DMS 273 treated with DMSO at 0.1 percent for 48 hours (cell line): Measurements from ENCODE around the gene RBBP6.
A peak's percentile ranks its signal among the peaks of the same experiment; 100 is the strongest.

Source experiments
- DNase-seq: peaks from one replicate; lab custom pipeline; 2025; lab: John Stamatoyannopoulos, UW

Gene RBBP6

DNA sequence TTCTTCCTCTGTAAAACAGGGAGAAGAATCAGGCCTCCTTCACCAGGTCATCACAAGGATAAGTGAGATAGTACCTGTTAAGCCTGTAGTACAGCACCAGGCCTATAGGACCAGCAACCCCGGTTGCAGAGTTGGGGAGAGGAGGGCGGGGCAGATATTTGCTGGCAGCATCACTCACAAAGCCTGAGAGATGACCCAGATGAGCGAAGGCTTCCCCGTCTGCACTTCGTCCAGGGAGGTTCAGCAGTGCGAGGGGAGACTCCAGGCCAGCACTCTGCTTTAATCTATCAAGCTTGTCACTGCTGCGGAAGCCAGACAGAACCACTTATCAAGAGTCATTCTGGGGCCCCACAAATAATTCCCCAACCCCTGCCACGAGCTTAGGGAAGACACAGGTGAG, 15.8 kb upstream of the RBBP6 start:
- no peak for DNase-seq

DNA sequence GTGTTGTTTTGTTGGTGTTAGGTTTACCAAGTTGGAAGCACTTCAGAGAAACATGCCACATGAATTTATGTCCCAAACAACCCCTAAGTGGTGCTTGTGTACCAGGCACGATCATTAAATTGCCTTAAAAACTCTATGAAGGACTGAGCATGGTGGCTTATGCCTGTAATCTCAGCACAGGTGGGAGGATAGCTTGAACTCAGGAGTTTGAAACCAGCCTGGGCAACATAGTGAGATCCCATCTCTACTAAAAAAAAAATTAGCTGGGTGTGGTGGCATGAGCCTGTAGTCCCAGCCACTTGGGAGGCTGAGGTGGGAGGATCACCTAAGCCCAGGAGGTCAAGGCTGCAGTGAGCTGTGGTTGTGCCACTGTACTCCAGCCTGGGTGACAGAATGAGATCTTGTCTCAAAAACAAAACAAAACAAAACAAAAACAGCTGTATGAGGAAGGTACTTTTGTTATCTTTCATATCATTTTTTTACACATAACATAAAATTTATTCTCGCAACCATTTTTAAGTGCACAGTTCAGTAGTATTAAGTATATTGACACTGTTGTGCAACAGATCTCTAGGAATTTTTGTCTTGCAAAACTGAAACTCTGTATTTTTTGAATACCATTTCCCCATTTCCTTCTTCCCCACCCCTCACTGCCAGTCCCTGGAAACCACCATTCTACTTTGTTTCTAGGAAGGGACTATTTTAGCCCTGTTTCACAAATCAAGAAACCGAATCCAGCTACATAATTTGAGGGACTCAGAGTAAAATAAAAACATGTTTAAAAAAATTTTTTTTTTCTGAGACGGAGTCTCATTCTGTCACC, 14.3 kb upstream of the RBBP6 start:
- no peak for DNase-seq

DNA sequence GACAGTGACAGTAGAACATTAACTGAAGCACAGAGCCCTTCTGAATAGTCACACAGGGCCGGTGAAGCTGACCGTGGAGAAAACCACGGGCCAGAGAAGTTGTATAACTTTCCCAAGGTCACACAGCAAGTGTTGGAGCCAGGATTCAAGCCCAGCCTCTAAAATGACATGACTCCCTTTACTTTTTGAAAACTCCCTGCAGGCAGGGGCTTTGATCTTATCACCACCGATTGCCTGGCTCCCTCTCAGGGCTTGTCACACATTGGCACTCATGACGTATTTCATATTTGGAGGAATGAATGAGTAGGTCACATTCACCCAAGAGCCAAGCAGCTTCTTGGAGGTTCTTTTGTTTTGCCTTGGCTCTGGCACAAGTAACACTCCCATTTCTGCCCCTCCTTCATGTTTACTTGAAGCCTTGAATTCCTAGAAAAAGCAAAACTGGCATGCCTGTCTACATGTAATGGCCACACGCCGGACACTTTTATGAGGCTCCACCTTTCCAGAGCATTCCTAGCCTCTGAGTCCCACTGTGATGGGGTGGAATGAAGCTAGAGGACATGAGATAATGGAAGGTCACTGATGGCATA, 13.3 kb upstream of the RBBP6 start:
- no peak for DNase-seq

DNA sequence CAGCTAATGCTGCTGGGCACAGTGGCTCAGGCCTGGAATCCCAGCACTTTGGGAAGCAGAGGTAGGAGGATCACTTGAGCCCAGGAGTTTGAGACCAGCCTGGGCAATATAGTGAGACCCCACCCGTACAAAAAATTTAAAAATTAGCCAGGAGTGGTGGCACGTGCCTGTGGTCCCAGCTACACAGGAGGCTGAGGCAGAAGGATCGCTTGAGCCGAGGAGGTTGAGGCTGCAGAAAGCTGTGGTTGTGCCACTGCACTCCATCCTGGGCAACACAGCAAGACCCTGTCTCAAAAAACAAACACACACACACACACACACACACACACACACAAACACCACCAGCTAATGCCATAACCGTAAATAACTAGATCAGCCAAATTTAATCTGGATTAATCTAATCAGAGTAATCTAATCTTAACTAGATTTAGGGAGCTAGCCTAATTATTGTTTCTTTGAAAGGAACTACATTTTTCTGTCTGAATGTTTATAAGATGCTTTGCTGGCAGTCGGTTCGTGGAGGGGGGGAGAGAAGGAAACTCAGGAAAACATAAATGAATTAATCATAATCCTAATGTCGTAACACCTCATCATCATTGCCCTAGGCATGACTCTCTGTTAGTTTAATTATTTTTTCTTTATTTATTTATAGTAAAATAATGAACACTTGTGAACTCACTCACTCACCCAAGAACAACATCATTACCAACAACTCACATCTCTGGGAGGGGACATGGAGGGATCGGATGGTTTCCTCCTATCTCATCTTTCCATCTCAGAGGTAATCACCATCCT, 12.5 kb upstream of the RBBP6 start:
- DNase-seq, result no peak

DNA sequence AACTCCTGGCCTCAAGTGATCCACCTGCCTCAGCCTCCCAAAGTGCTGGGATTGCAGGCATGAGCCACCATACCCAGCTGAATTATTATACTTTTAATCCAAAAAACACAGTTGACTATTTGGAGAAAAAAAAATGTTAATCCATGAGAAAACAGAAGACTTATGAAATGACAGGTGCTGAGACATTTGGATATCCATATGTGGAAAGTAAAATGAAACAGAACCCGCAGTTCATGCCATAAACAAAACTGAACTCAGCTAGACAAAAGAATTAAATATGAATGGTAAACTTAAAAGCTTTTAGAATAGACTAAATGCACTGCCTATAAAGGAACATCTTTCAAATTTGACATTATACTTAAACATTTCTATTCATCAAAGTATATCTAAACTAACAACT, 8.2 kb upstream of the RBBP6 start:
- no peak for DNase-seq

DNA sequence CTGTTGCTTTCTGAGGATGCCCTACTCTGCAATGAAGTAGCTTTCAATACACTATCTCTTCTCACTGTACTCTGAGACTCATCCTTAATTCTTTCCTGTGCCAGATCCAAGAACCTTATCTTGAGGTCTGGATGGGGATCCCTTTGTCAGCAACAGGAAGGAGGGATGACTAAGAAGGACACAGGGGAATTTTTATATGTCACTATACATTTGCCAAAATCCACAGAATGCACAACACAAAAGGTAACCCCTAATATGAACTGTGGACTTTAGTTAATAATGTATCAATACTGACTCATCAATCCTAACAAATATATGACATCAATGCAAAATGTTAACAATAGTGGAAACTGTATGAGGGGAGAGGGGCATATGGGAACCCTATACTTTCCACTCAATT, 4.7 kb upstream of the RBBP6 start:
- DNase-seq, result no peak

DNA sequence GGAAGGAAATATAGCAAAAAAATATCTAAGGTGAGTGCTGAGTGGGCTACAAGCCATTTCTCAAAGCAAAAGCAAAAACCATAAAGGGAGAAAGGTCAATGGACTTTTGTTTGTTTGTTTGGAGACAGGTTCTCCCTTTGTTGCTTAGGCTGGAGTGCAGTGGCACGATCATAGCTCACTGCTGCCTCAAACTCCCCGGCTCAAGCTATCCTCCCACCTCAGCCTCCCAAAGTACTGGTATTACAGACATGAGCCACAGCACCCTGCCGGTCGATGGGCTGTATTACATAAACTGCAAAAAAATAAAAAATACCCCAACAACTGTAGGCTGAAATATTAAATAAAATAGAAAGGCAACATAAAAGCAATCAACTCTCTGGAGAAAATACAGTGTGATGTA, 3.5 kb upstream of the RBBP6 start:
- no peak for DNase-seq

DNA sequence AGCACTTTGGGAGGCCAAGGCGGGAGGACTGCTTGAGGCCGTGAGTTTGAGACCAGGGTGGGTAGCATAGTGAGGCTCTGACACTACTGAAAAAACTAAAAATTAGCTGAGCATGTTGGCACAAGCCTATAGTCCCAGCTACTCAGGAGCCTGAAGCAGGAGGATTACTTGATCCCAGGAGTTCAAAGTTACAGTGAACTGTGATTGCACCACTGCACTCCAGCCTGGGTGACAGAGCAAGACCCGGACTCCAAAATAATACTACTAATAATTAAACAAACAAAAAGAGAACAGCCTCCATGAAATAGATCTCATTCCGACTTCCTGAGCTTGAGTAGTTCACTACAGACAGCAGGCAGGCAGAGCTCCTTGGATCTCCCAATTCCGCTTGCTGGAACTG, 2.7 kb upstream of the RBBP6 start:
- DNase-seq, result no peak

DNA sequence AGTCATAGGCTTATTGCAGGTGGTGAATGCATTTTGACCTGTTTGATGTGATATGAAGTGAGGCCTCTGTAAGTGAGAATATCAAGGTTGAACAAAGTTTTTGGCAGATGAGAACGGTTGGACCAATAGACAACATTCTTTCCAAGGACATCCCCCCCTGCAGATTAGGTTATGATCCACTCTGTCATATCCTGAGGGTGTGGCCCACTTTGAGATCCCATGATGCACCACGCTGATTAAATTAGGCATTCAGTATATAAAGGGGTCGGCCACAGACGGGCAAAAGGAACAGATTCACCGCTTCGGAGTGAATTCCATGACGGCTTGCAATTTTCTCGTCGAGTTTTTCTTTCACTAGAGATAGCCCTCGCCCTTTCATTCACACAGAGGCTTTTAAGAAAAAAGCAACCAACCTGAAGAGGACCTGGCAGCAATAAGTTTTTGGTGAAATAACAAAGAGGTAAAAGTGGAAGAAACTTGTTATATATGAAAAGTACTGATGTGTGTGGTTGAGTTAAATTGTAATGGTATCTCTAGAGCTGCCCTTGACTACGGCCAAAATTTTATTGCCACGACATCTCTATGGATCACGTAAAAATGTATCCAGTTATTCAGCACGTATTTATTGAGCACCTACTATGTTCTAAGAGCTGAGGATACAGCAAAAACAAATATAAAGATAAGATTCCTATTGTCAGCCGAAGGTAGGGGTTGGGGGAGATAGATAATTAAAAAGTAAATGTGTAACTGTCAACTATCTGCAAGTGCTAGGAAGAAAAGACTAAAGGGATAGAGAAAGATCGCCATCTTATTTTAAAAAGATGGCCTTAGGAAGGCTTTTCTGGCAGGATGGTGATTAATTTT, 1.7 kb upstream of the RBBP6 start:
- no peak for DNase-seq

DNA sequence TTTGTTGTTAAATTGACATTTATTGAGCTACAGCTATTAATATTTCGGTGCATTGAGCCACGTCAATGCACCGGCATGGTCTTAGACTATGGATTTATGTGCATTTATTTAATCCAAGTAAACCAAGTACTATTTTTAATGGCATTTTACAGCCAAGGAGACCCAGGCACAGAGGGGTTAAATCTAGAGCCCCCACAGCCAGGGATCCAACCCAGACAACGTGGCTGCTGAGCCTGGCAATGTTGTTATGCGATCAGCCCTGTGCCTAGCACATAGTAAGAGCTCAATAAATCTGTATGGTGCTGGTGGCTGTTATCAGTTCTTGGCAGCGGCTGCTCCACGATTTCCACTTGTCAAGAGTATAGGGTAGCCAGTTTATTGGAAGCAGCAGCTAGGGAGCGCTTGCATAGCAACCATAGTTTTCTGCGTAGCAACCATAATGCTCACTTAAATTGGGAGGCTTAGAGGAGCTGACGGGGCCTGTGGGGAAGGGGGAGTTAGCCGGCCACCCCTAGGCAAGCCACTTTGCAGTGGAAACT, 541 bp upstream of the RBBP6 start:
- peak; percentile 87 for DNase-seq

DNA sequence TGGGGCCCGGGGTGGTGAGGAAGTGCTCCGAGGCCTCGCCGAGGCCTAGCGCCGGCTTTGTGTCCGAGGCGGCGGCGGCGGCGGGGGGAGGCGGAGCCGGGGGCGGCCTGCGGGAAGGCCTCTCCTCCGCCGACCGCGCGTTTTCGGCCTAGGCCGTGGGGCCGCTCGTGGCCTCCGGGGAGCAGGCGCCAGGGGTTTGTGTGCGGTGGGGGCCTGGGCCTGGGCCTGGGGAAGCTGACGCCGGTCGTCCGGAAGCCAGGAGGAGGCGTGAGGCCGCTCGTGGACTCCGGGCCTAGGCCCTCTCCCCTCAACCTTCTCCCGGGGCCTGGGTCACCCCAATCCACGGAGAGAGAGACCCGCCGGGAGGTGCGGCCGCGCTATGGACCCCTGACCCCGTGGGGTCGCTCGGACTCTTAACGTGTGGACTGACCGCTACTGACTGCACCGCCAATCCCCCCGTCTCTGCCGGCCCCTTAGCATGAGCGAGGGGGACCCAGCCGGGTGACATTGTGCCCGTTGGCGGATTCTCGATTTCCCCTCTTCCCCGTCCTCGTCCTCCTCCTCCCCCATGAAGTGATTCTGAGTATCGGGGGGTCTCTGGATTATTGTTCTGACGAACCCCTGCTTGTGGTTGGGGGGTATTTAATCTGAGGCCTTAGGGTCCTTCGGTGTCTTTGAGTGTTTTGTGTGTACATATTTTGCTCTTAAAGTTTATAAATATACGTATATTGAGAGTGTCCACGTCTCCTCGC, 660 bp downstream of the RBBP6 start:
- DNase-seq, result no peak

DNA sequence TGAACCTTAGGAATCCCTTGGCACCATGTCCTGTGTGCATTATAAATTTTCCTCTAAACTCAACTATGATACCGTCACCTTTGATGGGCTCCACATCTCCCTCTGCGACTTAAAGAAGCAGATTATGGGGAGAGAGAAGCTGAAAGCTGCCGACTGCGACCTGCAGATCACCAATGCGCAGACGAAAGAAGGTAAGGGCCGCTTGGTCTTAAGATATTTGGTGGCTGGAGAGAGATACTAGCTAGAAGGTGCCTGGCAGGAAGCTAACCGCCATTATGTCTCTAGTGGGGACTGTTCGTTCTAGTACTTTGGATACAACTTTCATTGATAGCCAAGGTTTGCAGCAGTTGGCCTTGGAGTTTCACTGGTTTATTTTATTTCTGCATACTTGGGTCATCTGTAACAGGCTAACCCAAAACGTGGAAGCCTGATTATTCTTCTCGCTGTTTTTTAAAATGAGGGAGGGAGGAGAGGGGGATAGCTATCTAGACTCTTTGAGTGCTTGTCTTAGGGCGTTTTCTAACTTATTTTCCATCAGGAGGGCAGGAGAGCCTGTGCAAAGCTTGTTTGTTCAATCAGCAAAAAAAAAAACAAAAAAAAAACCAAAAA, 1.3 kb downstream of the RBBP6 start:
- peak; percentile 2 for DNase-seq

DNA sequence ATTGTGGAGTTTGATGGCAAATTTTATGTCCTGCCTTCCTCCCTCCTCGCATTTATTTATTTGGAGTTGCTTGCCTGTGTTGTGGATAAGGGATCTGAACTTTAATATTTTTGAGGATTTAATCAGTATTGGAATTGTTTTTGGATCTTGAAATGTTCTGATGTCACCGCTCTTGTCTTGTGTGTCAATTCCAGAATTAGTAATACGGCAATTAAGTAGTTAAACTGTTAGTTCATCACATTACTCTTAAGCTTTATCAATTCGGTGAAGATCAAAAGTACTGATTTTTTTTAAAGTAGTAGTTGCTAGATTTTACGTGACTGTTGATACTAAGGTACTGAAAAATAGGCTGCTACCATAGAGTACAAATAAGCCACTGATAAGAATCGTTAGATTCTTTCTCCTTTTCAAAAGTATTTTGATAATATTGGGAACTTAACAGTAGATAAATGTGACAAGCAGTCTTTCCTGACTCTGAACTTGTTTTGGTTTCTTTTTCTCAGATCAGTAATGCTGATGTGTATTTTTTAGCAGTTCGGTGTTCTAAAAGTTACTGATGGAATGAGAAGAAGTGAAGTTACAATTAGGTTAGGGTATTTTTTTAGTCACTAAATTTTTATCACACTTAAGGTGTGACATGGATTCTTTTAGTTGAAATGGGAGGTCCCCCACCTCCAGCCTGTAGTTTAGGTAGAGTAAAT, 2.0 kb downstream of the RBBP6 start:
- no peak for DNase-seq

DNA sequence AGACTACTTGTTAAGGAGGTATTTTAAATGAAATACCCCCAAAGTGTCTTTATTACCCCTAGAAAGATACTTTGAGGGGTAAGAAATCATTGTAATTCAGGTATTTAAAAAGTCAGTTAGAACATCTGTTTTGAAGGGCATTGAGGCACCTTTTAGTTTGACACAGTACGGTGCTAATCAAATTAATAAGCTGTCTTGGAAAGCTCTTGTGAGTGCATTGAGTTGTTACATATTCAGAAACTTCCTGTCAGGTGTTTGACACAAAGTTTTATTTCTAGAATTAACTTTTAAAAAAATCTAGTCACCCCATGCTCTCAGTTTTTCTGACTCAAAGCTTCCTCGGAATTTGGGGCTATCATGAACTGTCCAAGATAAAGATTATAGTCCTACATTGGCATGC, 4.6 kb downstream of the RBBP6 start:
- DNase-seq, result no peak

DNA sequence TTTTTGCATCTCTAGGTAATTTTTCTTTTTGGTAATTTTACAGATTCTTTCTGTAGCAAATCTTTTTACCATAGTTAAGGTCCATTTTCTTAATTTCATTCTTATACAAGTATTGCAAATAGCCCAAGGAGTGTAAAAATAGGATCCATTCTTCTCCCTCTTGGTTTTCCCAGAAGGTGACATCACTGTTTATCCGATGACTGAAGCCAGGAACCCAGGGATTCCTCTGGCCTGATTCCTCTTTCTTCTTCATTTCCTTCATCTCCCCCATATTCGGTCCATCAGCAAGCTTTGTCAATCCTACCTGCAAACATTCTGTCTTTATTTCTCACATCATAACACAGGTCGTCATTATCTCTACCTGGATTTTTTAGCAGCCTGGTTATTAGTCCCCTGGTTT, 5.3 kb downstream of the RBBP6 start:
- DNase-seq, result no peak

DNA sequence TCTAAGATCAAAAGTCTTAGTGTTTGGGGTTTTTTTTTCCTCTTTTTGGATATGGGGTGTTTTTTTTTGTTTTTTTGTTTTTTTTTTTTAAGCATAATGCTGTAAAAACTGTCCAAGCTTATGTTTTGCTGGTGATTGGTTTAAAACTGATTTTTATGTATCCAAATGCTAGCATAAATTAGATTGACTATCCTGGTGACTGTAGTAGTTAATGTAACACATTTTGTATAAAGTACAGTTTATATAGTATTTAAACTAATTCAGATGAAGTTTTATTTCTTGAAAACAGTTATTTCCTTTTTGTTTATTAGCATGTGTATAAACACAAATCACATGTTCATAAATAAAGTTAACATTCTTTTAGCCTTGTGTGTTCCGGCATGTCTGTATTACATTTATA, 10.9 kb downstream of the RBBP6 start:
- DNase-seq, result no peak

DNA sequence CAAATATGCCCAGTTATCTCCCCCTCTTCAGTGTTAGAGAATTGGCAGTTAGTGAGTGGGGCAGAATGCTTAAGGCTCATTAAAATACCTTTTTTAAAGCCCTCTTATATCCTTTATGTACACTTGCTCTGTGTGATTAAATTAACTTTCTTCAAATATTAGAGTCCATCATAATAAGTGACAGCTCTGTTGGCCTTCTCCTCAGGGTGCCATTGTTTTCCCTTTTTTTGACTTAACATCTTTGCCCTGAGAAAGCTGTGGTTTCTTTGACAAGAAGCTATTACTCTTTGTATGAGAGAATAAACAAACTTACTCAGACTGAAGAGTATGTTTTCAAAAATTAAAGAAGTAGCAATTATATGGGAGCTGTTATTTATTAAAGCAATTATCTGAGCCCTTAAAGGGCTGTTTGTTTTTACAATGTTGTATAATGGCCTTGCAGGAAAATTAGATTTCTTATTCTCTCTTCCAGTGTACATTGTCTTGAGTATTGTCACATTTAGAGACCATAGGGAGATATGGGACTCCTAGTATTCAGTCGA, 13.4 kb downstream of the RBBP6 start:
- no peak for DNase-seq

DNA sequence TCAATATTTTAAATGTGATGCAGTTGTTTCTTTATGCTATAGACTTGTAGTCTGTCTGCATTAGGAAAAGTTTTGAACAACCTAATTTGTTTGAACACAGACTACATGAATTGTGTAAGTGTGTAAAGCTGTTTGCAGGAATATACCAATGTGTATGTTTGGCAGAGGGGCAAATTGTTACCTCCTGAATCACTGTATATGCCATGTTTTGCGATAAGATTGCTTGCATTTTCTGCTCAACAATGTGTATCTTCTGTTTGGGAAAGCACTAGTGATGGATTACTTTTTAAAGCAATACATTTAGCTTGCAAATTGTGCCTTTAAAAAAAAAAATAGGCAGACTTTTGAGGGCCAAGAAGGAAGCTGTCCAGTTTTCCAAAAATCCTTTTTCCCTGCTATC, 14.6 kb downstream of the RBBP6 start:
- DNase-seq, result no peak

DNA sequence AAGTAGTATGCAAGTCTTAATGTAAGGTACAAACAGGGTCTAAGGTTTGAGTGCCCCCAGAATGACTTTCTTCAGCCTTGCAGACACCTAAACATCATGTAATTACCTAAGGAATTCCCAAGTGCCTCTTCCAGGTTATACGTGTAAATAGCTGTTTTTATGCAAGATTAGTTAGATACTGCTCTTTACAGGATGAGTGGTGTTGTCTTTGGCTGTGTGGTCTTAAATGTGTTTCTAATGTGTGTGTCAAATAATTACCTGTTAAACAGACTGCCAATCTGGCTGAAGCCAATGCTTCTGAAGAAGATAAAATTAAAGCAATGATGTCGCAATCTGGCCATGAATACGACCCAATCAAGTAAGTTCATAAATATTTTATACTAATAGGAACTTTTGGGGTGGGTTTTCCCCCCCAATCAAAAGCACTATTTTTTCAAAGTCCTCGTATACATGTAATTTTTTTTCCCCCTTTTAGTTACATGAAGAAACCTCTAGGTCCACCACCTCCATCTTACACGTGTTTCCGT, 16.0 kb downstream of the RBBP6 start:
- DNase-seq, result no peak

DNA sequence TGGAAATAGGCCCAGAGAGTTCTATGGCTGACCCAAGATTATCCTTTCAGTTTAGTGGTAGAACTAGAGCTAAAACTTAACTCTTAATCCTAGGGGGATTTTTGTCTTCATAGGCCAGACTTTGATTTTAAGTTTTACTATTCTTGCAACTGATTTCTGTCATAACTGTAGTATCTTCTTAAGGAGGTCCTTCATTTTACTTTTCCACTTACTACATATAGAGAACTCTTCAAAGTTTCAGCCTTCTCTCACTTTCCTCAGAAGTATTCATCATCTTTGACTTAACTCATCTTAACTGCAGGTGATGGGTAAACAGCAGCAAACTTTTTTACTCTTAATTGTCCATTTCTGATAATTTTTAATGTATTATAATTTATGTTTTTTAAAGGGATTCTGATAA, 23.4 kb downstream of the RBBP6 start:
- DNase-seq, result no peak
